A673 (cell line): ENCODE data around the gene DENND1A. TPM values are rescaled to one million over a fixed set of nuclear protein-coding genes. Genes with fewer than 3 reads are reported as not detected.

Source experiments
- BruUV-seq: library from RNA; stranded (reverse); fragments of 400-500 nt; replicated peaks from 2 replicates; lab custom pipeline; 2021; lab: Mats Ljungman, UMichigan
- CTCF ChIA-PET: fragments of 300-600 bp; sonication (Branson Sonifier 250); formaldehyde crosslinking; loops from one replicate; lab custom pipeline; 2022; ENCODE audit warnings: antibody characterized with exemption; lab: Charles Lee
- POLR2A ChIA-PET: fragments of 300-600 bp; sonication (Branson Sonifier 250); formaldehyde crosslinking; loops from one replicate; lab custom pipeline; 2022; ENCODE audit warnings: antibody characterized with exemption; ENCODE audit not compliant: low non-redundant PET; lab: Charles Lee
- DNase-seq: peaks from one replicate; pipeline ENCODE4 v3.0.0-alpha.2; 2015; ENCODE audit warnings: low spot score
- H3K27ac ChIP-seq: fragments of 200-600 bp; sonication (generic); 2 replicates; pipeline ENCODE4 v1.5.1; 2016; ENCODE audit warnings: mixed run types, low read depth, mild to moderate bottlenecking, mixed read lengths, antibody characterized with exemption, low read length; ENCODE audit not compliant: poor library complexity, severe bottlenecking
- H3K27me3 ChIP-seq: fragments of 200-600 bp; sonication (generic); replicated peaks from 2 replicates; pipeline ENCODE4 v1.6.1; 2017; ENCODE audit warnings: mixed run types, low read depth, mild to moderate bottlenecking, mixed read lengths, antibody characterized with exemption, low read length; ENCODE audit not compliant: insufficient read depth, poor library complexity
- H3K36me3 ChIP-seq: fragments of 200-600 bp; sonication (generic); 2 replicates; pipeline ENCODE4 v1.6.1; 2016; ENCODE audit warnings: mixed run types, mild to moderate bottlenecking, mixed read lengths, antibody characterized with exemption, low read length; ENCODE audit not compliant: insufficient read depth, poor library complexity, severe bottlenecking
- H3K4me1 ChIP-seq: fragments of 200-600 bp; sonication (generic); 2 replicates; pipeline ENCODE4 v1.6.1; 2017; ENCODE audit warnings: mixed run types, mild to moderate bottlenecking, mixed read lengths, antibody characterized with exemption, low read length; ENCODE audit not compliant: insufficient read depth, poor library complexity, severe bottlenecking
- H3K4me3 ChIP-seq: fragments of 200-600 bp; sonication (generic); 2 replicates; pipeline ENCODE4 v1.5.1; 2016; ENCODE audit warnings: low read depth, mixed run types, mild to moderate bottlenecking, mixed read lengths, low read length; ENCODE audit not compliant: poor library complexity, severe bottlenecking
- H3K9me3 ChIP-seq: fragments of 200-600 bp; sonication (generic); 2 replicates; pipeline ENCODE4 v1.6.1; 2016; ENCODE audit warnings: mixed run types, low read depth, mild to moderate bottlenecking, mixed read lengths, antibody characterized with exemption, low read length; ENCODE audit not compliant: poor library complexity, severe bottlenecking
- EZH2 ChIP-seq: fragments of 200-600 bp; sonication (generic); IDR thresholded peaks from 2 replicates; pipeline ENCODE4 v1.6.1; 2017; ENCODE audit warnings: borderline replicate concordance, low read depth, mild to moderate bottlenecking, mixed read lengths, antibody characterized with exemption, low read length; ENCODE audit not compliant: poor library complexity, severe bottlenecking
- intact Hi-C: fragments of 100-400 bp; cut with micrococcal nuclease; formaldehyde crosslinking; loops from one replicate; pipeline ENCODE4 v1.10.0; 2022; ENCODE audit not compliant: unreplicated experiment
- microRNA-seq: library from miRNA; unstranded; fragments of <30 nt; microRNA quantifications from one replicate; pipeline ENCODE4 v1.2.0, GENCODE V29; 2021
- total RNA-seq: library from RNA; stranded (reverse); gene quantifications from 2 replicates; pipeline ENCODE4 v1.2.3, GENCODE V29; 2021
- TF ChIP-seq, protein P1 (sequence below): fragments of 300-800, 200-600 bp; sonication (generic); conservative IDR thresholded peaks from 2 replicates; pipeline ENCODE4 v1.5.1; 2017; ENCODE audit warnings: low read depth, mild to moderate bottlenecking, antibody characterized with exemption, low read length, moderate library complexity, mixed read lengths

The DENND1A gene
- total RNA-seq, 1 experiment from 2014 or later = 12.0 TPM

DNA sequence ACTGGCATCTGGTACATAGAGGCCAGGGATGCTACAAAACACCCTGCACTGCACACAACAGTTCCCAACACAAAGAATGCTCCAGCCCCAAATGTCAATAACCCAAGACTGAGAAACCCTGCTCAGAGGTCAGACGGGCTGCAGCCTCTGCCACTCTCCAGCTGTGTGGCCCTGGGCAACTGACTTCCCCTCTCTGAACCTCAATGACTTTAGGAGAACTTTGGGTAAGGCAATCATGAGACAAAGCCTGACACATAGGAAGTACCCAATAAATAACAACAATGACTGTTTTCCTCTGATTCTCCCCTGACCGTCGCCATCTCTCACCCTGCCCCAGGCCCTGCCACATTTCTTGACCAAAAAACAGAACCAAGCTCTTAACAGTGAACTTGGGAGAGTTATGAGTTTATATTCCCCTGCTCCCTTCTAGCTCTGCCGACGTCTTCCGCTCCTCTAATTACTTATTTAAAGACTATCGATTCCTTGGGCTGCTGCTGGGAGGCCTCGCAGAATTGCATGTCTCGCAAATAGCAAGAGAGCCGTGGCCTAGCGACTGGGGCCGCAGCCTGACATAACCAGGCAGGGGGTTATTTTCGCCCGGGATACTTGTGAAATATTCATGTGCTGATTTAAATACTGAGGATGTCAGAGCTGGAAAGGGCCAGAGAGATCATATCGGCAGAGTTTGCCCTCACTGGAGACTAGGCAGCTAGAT, 598.4 kb downstream of the DENND1A start:
- Histone ChIP-seq H3K4me1 (peaks cover 21% of the 10 kb centered on the region), H3K36me3 (no peaks in the 10 kb centered on the region), H3K4me3 (no peak overlapping the region), H3K27ac (no peak overlapping the region), H3K27me3 (no peaks in the 10 kb centered on the region), H3K9me3 (no peaks in the 10 kb centered on the region)
- TF ChIP-seq, protein P1, sequence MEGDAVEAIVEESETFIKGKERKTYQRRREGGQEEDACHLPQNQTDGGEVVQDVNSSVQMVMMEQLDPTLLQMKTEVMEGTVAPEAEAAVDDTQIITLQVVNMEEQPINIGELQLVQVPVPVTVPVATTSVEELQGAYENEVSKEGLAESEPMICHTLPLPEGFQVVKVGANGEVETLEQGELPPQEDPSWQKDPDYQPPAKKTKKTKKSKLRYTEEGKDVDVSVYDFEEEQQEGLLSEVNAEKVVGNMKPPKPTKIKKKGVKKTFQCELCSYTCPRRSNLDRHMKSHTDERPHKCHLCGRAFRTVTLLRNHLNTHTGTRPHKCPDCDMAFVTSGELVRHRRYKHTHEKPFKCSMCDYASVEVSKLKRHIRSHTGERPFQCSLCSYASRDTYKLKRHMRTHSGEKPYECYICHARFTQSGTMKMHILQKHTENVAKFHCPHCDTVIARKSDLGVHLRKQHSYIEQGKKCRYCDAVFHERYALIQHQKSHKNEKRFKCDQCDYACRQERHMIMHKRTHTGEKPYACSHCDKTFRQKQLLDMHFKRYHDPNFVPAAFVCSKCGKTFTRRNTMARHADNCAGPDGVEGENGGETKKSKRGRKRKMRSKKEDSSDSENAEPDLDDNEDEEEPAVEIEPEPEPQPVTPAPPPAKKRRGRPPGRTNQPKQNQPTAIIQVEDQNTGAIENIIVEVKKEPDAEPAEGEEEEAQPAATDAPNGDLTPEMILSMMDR = no peak
- TF ChIP-seq EZH2 = no peak
- ChIA-PET POLR2A (no interaction called here), CTCF (interaction anchor here (0.7 kb wide), 1 partner anchor 18 kb away, joined by 3 read pairs; no protein-coding TSS in a partner anchor)
- no TSS peak for BruUV-seq
- intact Hi-C loops = no loop called here
- no peak for DNase-seq

Small RNA genes lying within 50 kb of the gene (microRNA-seq; reads per million reads assigned to microRNA genes)
- not detected for gene MIR601
- gene MIR7150 = not detected

Other genes starting within 250 kb of the DENND1A start
- gene LHX2, start 81.6 kb upstream of the DENND1A start, total RNA-seq = 0.17 and 0.26 TPM in 2 replicates